Pancreas (tissue), 10 donors: ENCODE measurements around the gene TM9SF4. TPM values are rescaled to one million over a fixed set of nuclear protein-coding genes. Genes with fewer than 3 reads are reported as not detected.

ENCODE experiments used
- ATAC-seq, 4 donors: fragments of 200-7000 bp; cut with Tn5 transposase; one replicate each; pipeline versions ENCODE4 v1.8.0 to v1.9.1; 2020; ENCODE audit warnings: mild to moderate bottlenecking in 4 of 4, moderate library complexity in 4 of 4
- DNase-seq, 6 donors: peaks; one replicate each; pipeline ENCODE4 v3.0.0-alpha.2; 2020
- FAIRE-seq: peaks from 2 replicates; lab custom pipeline; 2012; peaks lifted over from hg19 to GRCh38; lab: Jason Lieb, UNC
- H3K27ac ChIP-seq, 4 donors: fragments of 200-600 bp; sonication (generic); 1 replicate in 3 of 4; 2 replicates in 1 of 4; pipeline versions ENCODE4 v1.5.0 to v1.8.0; 2020
- H3K27me3 ChIP-seq, 4 donors: fragments of 200-600 bp; one replicate each; pipeline ENCODE4 v1.8.0; 2021
- H3K36me3 ChIP-seq, 3 donors: fragments of 200-600 bp; sonication (generic) in 1 of 3; one replicate each; pipeline versions ENCODE4 v1.5.0 to v1.8.0; 2020 to 2021
- H3K4me1 ChIP-seq, 3 donors: fragments of 200-600 bp; one replicate each; pipeline ENCODE4 v1.8.0; 2021
- H3K4me3 ChIP-seq, 4 donors: fragments of 200-600 bp; sonication (generic) in 2 of 4; one replicate each; pipeline versions ENCODE4 v1.5.0 to v1.8.0; 2020 to 2021
- H3K9me3 ChIP-seq, 4 donors: fragments of 200-600 bp; one replicate each; pipeline ENCODE4 v1.8.0; 2021
- CTCF ChIP-seq, 4 donors: fragments of 200-600 bp; sonication (generic) in 3 of 4; IDR thresholded peaks; one replicate each; pipeline versions ENCODE4 v1.5.0 to v1.8.0; 2021; ENCODE audit warnings: antibody characterized with exemption in 4 of 4
- WGBS, 2 donors: extraction: QIAGEN DNeasy Blood & Tissue Kit; methylation state at CpG; one replicate each; pipeline ENCODE4 v1.1.7; 2013; 5-methylcytosine and 5-hydroxymethylcytosine counted together
- intact Hi-C, 3 donors: fragments of 100-400 bp; cut with DNase I; formaldehyde crosslinking; loops; one replicate each; pipeline versions ENCODE4 v1.11.1 to v1.14.2; 2022
- polyA plus RNA-seq, 2 donors: library from polyadenylated mRNA; stranded (reverse); fragments of 200-250 nt; gene quantifications; one replicate each; pipeline ENCODE4 v1.2.3, GENCODE V29; 2013
- total RNA-seq, 6 donors: library from RNA; stranded (reverse); fragmentation: NEBNext Ultra II Directional in 4 of 6; extraction: Animal tissue kit (Norgen Biotek cat#: 25700) in 4 of 6; gene quantifications; one replicate each; pipeline versions ENCODE4 v1.2.1 to v1.2.4, GENCODE V29; 2021 to 2023
- donor health status: healthy with polysubstance abuse.
- donor health status: DM: no; HTN: no; CAD: no; lungs with moderate emphysema.
- donor health status: DM: no; HTN: no; CAD: no.
- donor health status: control.
- donor health status: control.
- donor health status: Bipolar disorder and iron deficiency.
- donor health status: DM: yes; HTN: yes; CAD: no.
- donor health status: DM: no; HTN: no; CAD: no.
- donor health status: DM: no; HTN: no; CAD: no.
- donor health status: DM: yes; HTN: yes; CAD: no.

TM9SF4 gene
- total and polyA plus RNA-seq, 8 donors: 12.7 to 30.2 (median 20.9) TPM

- DNase-seq (no peak), ATAC-seq (no peak)
- H3K9me3 ChIP-seq: no peaks in the 10 kb centered on the region
Observed at GRCh38 chr20:32162351-32162750, 52.8 kb downstream of the TM9SF4 start.

GRCh38 chr20:32163951-32164350, 54.4 kb downstream of the TM9SF4 start:
- no peak for FAIRE-seq
- 85% methylated on average over 5 of the region's 5 CpGs for WGBS, 2 donors
- peaks cover 0 to 44% (median 3%) of the 10 kb centered on the region in 3 donors for H3K36me3 ChIP-seq
- H3K27ac ChIP-seq: no peak overlapping the region
- H3K9me3 ChIP-seq: no peaks in the 10 kb centered on the region
- TF ChIP-seq CTCF (IDR thresholded peaks at IDR 0.05): no peak
- DNase-seq: peak in 1 of 6 donors; percentile 3
- H3K27me3 ChIP-seq: no peaks in the 10 kb centered on the region
- no peaks in the 10 kb centered on the region for H3K4me1 ChIP-seq
- H3K4me3 ChIP-seq: no peak overlapping the region
- ATAC-seq: no peak
- intact Hi-C loops: no loop called here

More at GRCh38 chr20:32162351-32162750, 52.8 kb downstream of the TM9SF4 start:
- H3K4me1 ChIP-seq: no peaks in the 10 kb centered on the region
- peaks cover 0 to 57% (median 6%) of the 10 kb centered on the region in 3 donors for H3K36me3 ChIP-seq
- no peaks in the 10 kb centered on the region for H3K27me3 ChIP-seq
- H3K4me3 ChIP-seq: no peak overlapping the region
- WGBS, 2 donors: 52 to 87% methylated on average over 3 of the region's 3 CpGs
- TF ChIP-seq CTCF (IDR thresholded peaks at IDR 0.05): no peak
- FAIRE-seq: no peak
- intact Hi-C loops: no loop called here
- no peak overlapping the region for H3K27ac ChIP-seq

- peaks cover 0 to 36% (median 3%) of the 10 kb centered on the region in 3 donors for H3K36me3 ChIP-seq
Observed at GRCh38 chr20:32164984-32165735, 55.6 kb downstream of the TM9SF4 start.

GRCh38 chr20:32165836-32166545, 56.5 kb downstream of the TM9SF4 start:
- Histone ChIP-seq H3K36me3 (peaks cover 0 to 35% (median 3%) of the 10 kb centered on the region in 3 donors), H3K9me3 (no peaks in the 10 kb centered on the region), H3K4me3 (no peak overlapping the region), H3K27ac (no peak overlapping the region), H3K4me1 (no peaks in the 10 kb centered on the region), H3K27me3 (no peaks in the 10 kb centered on the region)
- FAIRE-seq (no peak), DNase-seq (peak in 1 of 6 donors; percentile 41), ATAC-seq (peak in 1 of 4 donors; percentile 22)
- no peak for TF ChIP-seq CTCF (IDR thresholded peaks at IDR 0.05)
- 90 to 92% methylated on average over 8 of the region's 8 CpGs for WGBS, 2 donors
- intact Hi-C loops: no loop called here

More at GRCh38 chr20:32164984-32165735, 55.6 kb downstream of the TM9SF4 start:
- intact Hi-C loops: no loop called here
- H3K4me1 ChIP-seq: no peaks in the 10 kb centered on the region
- FAIRE-seq (no peak), DNase-seq (peak in 1 of 6 donors; percentile 39), ATAC-seq (no peak)
- H3K27ac ChIP-seq: no peak overlapping the region
- no peaks in the 10 kb centered on the region for H3K9me3 ChIP-seq
- H3K27me3 ChIP-seq: no peaks in the 10 kb centered on the region
- H3K4me3 ChIP-seq: no peak overlapping the region
- TF ChIP-seq CTCF (IDR thresholded peaks at IDR 0.05): no peak
- 90% methylated on average over 21 of the region's 21 CpGs for WGBS, 2 donors
